ENCODE measurements around the gene SLC7A6. TPM values are rescaled to one million over a fixed set of nuclear protein-coding genes. Genes with fewer than 3 reads are reported as not detected.

SLC7A6 gene
- polyA plus RNA-seq, 2 of the 4 experiments (the other 2 are of a cell fraction), result 31.1 to 32.9 TPM

- Histone ChIP-seq H3K4me1 (peaks cover 21% of the 10 kb centered on the region), H3K4me2 (peak within 1 kb of the TSS; percentile 92), H3K4me3 (peak within 1 kb of the TSS; percentile 91), H3K27ac (peak within 1 kb of the TSS; percentile 83 to 90), H3K9me3 (no peaks in the 10 kb centered on the region)
- WGBS (ENCODE audit: missing lambda C conversion rate), result 1% methylated on average over 32 of the region's 62 CpGs
- peak; percentile 89 to 98 for DNase-seq (ENCODE audit: low read depth in 1 of 2, low spot score in 1 of 2)
- POLR2A ChIA-PET, result interaction anchor here (0.5 to 3.1 kb wide), 19 partner anchors 8 to 932 kb away, joined by 3 to 47 read pairs (median 5); partner anchors contain the start of gene SLC7A6
- FAIRE-seq, result no peak
- TF ChIP-seq, protein P1, sequence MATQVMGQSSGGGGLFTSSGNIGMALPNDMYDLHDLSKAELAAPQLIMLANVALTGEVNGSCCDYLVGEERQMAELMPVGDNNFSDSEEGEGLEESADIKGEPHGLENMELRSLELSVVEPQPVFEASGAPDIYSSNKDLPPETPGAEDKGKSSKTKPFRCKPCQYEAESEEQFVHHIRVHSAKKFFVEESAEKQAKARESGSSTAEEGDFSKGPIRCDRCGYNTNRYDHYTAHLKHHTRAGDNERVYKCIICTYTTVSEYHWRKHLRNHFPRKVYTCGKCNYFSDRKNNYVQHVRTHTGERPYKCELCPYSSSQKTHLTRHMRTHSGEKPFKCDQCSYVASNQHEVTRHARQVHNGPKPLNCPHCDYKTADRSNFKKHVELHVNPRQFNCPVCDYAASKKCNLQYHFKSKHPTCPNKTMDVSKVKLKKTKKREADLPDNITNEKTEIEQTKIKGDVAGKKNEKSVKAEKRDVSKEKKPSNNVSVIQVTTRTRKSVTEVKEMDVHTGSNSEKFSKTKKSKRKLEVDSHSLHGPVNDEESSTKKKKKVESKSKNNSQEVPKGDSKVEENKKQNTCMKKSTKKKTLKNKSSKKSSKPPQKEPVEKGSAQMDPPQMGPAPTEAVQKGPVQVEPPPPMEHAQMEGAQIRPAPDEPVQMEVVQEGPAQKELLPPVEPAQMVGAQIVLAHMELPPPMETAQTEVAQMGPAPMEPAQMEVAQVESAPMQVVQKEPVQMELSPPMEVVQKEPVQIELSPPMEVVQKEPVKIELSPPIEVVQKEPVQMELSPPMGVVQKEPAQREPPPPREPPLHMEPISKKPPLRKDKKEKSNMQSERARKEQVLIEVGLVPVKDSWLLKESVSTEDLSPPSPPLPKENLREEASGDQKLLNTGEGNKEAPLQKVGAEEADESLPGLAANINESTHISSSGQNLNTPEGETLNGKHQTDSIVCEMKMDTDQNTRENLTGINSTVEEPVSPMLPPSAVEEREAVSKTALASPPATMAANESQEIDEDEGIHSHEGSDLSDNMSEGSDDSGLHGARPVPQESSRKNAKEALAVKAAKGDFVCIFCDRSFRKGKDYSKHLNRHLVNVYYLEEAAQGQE (IDR thresholded peaks at IDR 0.05), result no peak
- peak; percentile 63 to 82; a peak in 3 of 5 replicates for TF ChIP-seq JUN (IDR thresholded peaks at IDR 0.05)
- TF ChIP-seq PHF8 (IDR thresholded peaks at IDR 0.05; ENCODE audit: borderline replicate concordance, low read depth), result peak; percentile 75
- peak; percentile 96 for TF ChIP-seq E2F6 (IDR thresholded peaks at IDR 0.05; ENCODE audit: borderline replicate concordance, low read depth)
- TF ChIP-seq ESRRA (IDR thresholded peaks at IDR 0.05; ENCODE audit: borderline replicate concordance, low read length), result no peak
- TF ChIP-seq KDM5A (IDR thresholded peaks at IDR 0.05), result peak; percentile 97
- TF ChIP-seq TP53 (CRISPR knock-in tag; IDR thresholded peaks at IDR 0.05), result no peak
- TF ChIP-seq HDAC2 (IDR thresholded peaks at IDR 0.05), result no peak
- TF ChIP-seq, protein P2, sequence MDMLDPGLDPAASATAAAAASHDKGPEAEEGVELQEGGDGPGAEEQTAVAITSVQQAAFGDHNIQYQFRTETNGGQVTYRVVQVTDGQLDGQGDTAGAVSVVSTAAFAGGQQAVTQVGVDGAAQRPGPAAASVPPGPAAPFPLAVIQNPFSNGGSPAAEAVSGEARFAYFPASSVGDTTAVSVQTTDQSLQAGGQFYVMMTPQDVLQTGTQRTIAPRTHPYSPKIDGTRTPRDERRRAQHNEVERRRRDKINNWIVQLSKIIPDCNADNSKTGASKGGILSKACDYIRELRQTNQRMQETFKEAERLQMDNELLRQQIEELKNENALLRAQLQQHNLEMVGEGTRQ (IDR thresholded peaks at IDR 0.05), result no peak
- peak; percentile 91 for TF ChIP-seq POLR2A (IDR thresholded peaks at IDR 0.05; ENCODE audit: low read length)
- peak; percentile 92 for TF ChIP-seq BCL3 (IDR thresholded peaks at IDR 0.05)
- TF ChIP-seq RFX5 (IDR thresholded peaks at IDR 0.05), result no peak
- TF ChIP-seq SREBF2 (IDR thresholded peaks at IDR 0.05), result no peak
- peak; percentile 97 for TF ChIP-seq MAX (IDR thresholded peaks at IDR 0.05)
- TF ChIP-seq ZC3H11A (IDR thresholded peaks at IDR 0.05), result no peak
- TF ChIP-seq ZSCAN20 (CRISPR knock-in tag; IDR thresholded peaks at IDR 0.05), result no peak
- no peak for TF ChIP-seq HOXB5 (CRISPR knock-in tag; IDR thresholded peaks at IDR 0.05)
- no peak for TF ChIP-seq ELK1 (IDR thresholded peaks at IDR 0.05; ENCODE audit: low read depth, low read length)
- no peak for TF ChIP-seq HOXA7 (CRISPR knock-in tag; IDR thresholded peaks at IDR 0.05)
- TF ChIP-seq CHD4 (IDR thresholded peaks at IDR 0.05; ENCODE audit: borderline replicate concordance), result no peak
- no peak; the same call in 1 of the 2 replicates for TF ChIP-seq MYC (IDR thresholded peaks at IDR 0.05; ENCODE audit: borderline replicate concordance, low read length)
- TF ChIP-seq TFCP2L1 (CRISPR knock-in tag; IDR thresholded peaks at IDR 0.05), result no peak
- 0 out of 2 replicates have a peak, but pooled peaks have one; percentile 25 for TF ChIP-seq HMGXB4 (CRISPR knock-in tag; IDR thresholded peaks at IDR 0.05; ENCODE audit: borderline replicate concordance)
- peak; percentile 99 to 100 for ATAC-seq
- CTCF ChIA-PET, result interaction anchor here (0.5 to 3.2 kb wide), 20 partner anchors 9 to 159 kb away, joined by 3 to 20 read pairs (median 4); partner anchors contain the start of gene SLC7A6
Observed at GRCh38 chr16:68310774-68311511, 46.6 kb downstream of the SLC7A6 start, which contains the start of the genes PRMT7 and SLC7A6OS. PRMT7 (plus strand) TSS chr16:68311019; CDS start chr16:68315980, 4,961 bp downstream. SLC7A6OS (minus strand) TSS chr16:68310946; CDS start chr16:68310926, 20 bp downstream.
